Keratinocyte (primary cell): Measurements from ENCODE around the gene PARN. TPM values are rescaled to one million over a fixed set of nuclear protein-coding genes. Genes with fewer than 3 reads are reported as not detected.

Experiments used
- DNase-seq: peaks from one replicate; pipeline ENCODE4 v3.0.0-alpha.2; 2011; ENCODE audit warnings: low read depth, missing footprints, low spot score
- FAIRE-seq: peaks from 2 replicates; lab custom pipeline; 2011; peaks lifted over from hg19 to GRCh38; lab: Jason Lieb, UNC
- H2AFZ ChIP-seq: 2 replicates; pipeline ENCODE4 v1.6.0; 2012; ENCODE audit warnings: low read length, control low read depth, inconsistent platforms; ENCODE audit not compliant: control insufficient read depth
- H3K27ac ChIP-seq: 2 replicates; pipeline ENCODE4 v1.5.1; 2011; ENCODE audit warnings: low read length; ENCODE audit not compliant: control insufficient read depth, insufficient read depth
- H3K27me3 ChIP-seq: 3 replicates; pipeline ENCODE4 v1.6.0; 2011; ENCODE audit warnings: low read length; ENCODE audit not compliant: control insufficient read depth, insufficient read depth; ENCODE audit errors: extremely low read depth
- H3K36me3 ChIP-seq, 2 experiments: 2 replicates in 1 of 2; 3 replicates in 1 of 2; pipeline ENCODE4 v1.5.1; 2011; ENCODE audit warnings: low read length in 2 of 2, mild to moderate bottlenecking in 1 of 2; ENCODE audit not compliant: control insufficient read depth in 2 of 2, insufficient read depth in 2 of 2; ENCODE audit errors: extremely low read depth in 1 of 2
- H3K4me1 ChIP-seq: 3 replicates; pipeline ENCODE4 v1.5.1; 2011; ENCODE audit warnings: low read length; ENCODE audit not compliant: control insufficient read depth, insufficient read depth; ENCODE audit errors: extremely low read depth
- H3K4me2 ChIP-seq: 3 replicates; pipeline ENCODE4 v1.6.0; 2011; ENCODE audit warnings: low read depth, low read length; ENCODE audit not compliant: control insufficient read depth, insufficient read depth; ENCODE audit errors: extremely low read depth
- H3K4me3 ChIP-seq, 3 experiments: fragments of 200-600 bp in 1 of 3; sonication (generic) in 1 of 3; 2 replicates in 2 of 3; 3 replicates in 1 of 3; pipeline ENCODE4 v1.5.1; 2011 to 2016; ENCODE audit warnings: low read length in 3 of 3, mild to moderate bottlenecking in 3 of 3, control low read depth in 2 of 3, inconsistent platforms in 1 of 3, low read depth in 1 of 3, mixed read lengths in 1 of 3, mixed run types in 1 of 3, moderate library complexity in 1 of 3; ENCODE audit not compliant: control insufficient read depth in 2 of 3, insufficient read depth in 2 of 3; ENCODE audit errors: extremely low read depth in 1 of 3
- H3K79me2 ChIP-seq: 2 replicates; pipeline ENCODE4 v1.6.0; 2012; ENCODE audit warnings: low read length; ENCODE audit not compliant: control insufficient read depth, insufficient read depth
- H3K9ac ChIP-seq: 3 replicates; pipeline ENCODE4 v1.6.0; 2011; ENCODE audit warnings: low read length; ENCODE audit not compliant: control insufficient read depth, insufficient read depth; ENCODE audit errors: extremely low read depth
- H3K9me1 ChIP-seq: 3 replicates; pipeline ENCODE4 v1.6.0; 2011; ENCODE audit warnings: low read length; ENCODE audit not compliant: control insufficient read depth, insufficient read depth; ENCODE audit errors: extremely low read depth
- H3K9me3 ChIP-seq: 2 replicates; pipeline ENCODE4 v1.5.1; 2012; ENCODE audit warnings: low read depth, low read length; ENCODE audit not compliant: control insufficient read depth
- H4K20me1 ChIP-seq: 3 replicates; pipeline ENCODE4 v1.6.0; 2011; ENCODE audit warnings: low read length; ENCODE audit not compliant: control insufficient read depth, insufficient read depth; ENCODE audit errors: extremely low read depth
- EZH2 ChIP-seq: IDR thresholded peaks from one replicate; pipeline ENCODE4 v1.6.1; 2012; ENCODE audit warnings: inconsistent platforms, mild to moderate bottlenecking, low read length, moderate library complexity
- dilution Hi-C: fragments of 300-500 bp; cut with MboI; formaldehyde crosslinking; loops from one replicate; pipeline ENCODE4 v1.7.0; 2020; ENCODE audit warnings: low sequenced_read_pairs; ENCODE audit not compliant: extremely low pct_ligation_motif_present
- polyA plus RNA-seq, 5 experiments: library from polyadenylated mRNA; depleted of rRNA in 3 of 5; stranded (reverse) in 3 of 5; stranded (forward) in 1 of 5; unstranded in 1 of 5; fragments of >200 nt; gene quantifications; 1 replicate in 1 of 5; 2 replicates in 3 of 5; 3 replicates in 1 of 5; pipeline versions ENCODE4 v1.2.1 to v1.2.3, GENCODE V29; 2011 to 2012; ENCODE audit warnings: missing spikeins in 2 of 5, low read depth in 1 of 5, low replicate concordance in 1 of 5
- TF ChIP-seq, protein P1 (sequence below), 3 experiments: IDR thresholded peaks in 1 of 3; conservative IDR thresholded peaks in 1 of 3; optimal IDR thresholded peaks in 1 of 3; 2 replicates in 2 of 3; 3 replicates in 1 of 3; pipeline versions ENCODE3 to v1.5.1; 2011; ENCODE audit warnings: low read length in 3 of 3, mild to moderate bottlenecking in 3 of 3, moderate library complexity in 2 of 3, control low read depth in 1 of 3, inconsistent platforms in 1 of 3; ENCODE audit not compliant: insufficient read depth in 2 of 3; ENCODE audit errors: extremely low read depth in 1 of 3

PARN gene
- polyA plus RNA-seq, 1 donor (not counting 4 experiments of a cell fraction or from before 2014, with no cell fraction given): 40.8 TPM

DNA sequence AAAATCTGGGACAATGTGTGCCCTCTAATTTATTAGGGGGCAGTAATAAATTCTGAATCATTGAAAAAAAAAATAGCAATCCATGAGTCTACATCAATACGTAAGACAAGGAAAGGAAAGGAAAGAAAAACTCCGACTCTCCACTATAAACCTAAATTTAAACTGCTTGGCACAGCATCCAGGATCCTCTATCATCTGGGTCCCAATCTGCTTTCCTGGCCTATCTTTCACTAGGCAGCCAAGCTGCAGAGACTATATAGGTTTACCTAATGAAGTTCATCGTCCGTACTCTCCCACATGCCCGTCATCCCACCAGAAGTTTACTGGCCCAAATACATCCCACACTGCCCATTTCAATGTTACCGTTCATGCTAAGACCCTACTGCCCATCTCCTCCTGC is 179.2 kb downstream of the PARN start:
- H2AFZ ChIP-seq: no peak overlapping the region
- H3K4me3 ChIP-seq: no peak overlapping the region
- FAIRE-seq: no peak

DNA sequence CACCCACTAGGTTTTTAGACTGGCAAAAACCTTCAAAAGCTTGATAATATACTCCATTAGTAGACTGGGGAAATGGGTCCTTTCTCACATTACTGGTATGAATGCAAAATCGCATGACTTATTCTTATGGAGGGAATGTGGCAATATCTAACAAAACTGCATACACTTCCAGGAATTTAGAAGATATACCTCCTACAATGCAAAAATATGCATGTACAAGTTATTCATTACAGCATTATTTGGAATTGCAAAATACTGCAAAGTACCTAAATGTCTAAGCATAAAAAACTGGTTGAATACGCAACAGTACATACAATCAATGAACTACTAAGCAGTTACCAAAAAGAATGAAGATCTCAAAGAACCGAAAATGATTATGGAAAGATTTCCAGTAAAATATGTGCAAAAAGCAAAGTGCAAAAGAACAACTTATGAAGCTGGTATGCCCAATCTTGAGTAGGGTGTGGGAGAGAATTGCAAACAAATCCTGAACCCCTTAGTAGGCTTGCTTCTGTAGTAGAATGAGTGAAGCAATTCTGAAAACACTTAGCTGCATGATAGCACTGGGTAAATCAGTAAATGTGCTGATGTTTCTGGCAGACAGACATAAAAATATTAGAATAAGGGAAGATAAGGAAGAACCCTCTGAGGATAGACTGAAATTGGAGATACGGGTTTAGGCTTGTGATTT is 180.1 kb downstream of the PARN start:
- no peaks in the 10 kb centered on the region for H4K20me1 ChIP-seq
- H3K9ac ChIP-seq: no peak overlapping the region
- no peaks in the 10 kb centered on the region for H3K9me1 ChIP-seq
- TF ChIP-seq EZH2: no peak
- TF ChIP-seq, protein P1, sequence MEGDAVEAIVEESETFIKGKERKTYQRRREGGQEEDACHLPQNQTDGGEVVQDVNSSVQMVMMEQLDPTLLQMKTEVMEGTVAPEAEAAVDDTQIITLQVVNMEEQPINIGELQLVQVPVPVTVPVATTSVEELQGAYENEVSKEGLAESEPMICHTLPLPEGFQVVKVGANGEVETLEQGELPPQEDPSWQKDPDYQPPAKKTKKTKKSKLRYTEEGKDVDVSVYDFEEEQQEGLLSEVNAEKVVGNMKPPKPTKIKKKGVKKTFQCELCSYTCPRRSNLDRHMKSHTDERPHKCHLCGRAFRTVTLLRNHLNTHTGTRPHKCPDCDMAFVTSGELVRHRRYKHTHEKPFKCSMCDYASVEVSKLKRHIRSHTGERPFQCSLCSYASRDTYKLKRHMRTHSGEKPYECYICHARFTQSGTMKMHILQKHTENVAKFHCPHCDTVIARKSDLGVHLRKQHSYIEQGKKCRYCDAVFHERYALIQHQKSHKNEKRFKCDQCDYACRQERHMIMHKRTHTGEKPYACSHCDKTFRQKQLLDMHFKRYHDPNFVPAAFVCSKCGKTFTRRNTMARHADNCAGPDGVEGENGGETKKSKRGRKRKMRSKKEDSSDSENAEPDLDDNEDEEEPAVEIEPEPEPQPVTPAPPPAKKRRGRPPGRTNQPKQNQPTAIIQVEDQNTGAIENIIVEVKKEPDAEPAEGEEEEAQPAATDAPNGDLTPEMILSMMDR (optimal IDR thresholded peaks at IDR 0.05 in 1 of 3, IDR thresholded peaks at IDR 0.05 in 1 of 3, conservative IDR thresholded peaks at IDR 0.05 in 1 of 3; ENCODE audit: extremely low read depth in 1 of 3, insufficient read depth in 2 of 3, low read length in 3 of 3): no peak
- H3K4me3 ChIP-seq: no peak overlapping the region
- no peaks in the 10 kb centered on the region for H3K27me3 ChIP-seq
- H3K9me3 ChIP-seq: no peaks in the 10 kb centered on the region
- dilution Hi-C loops: no loop called here
- H3K36me3 ChIP-seq: peaks cover 5 to 8% of the 10 kb centered on the region in 2 experiments
- DNase-seq (no peak), FAIRE-seq (no peak)
- H3K4me2 ChIP-seq: no peak overlapping the region
- peaks cover 2% of the 10 kb centered on the region for H3K4me1 ChIP-seq
- H3K79me2 ChIP-seq: no peaks in the 10 kb centered on the region
- no peak overlapping the region for H2AFZ ChIP-seq
- no peak overlapping the region for H3K27ac ChIP-seq

More for the DNA sequence above, 179.2 kb downstream of the PARN start:
- no peaks in the 10 kb centered on the region for H4K20me1 ChIP-seq
- no peaks in the 10 kb centered on the region for H3K79me2 ChIP-seq
- peaks cover 3 to 8% of the 10 kb centered on the region in 2 experiments for H3K36me3 ChIP-seq
- dilution Hi-C loops: no loop called here
- TF ChIP-seq, protein P1 (optimal IDR thresholded peaks at IDR 0.05 in 1 of 3, IDR thresholded peaks at IDR 0.05 in 1 of 3, conservative IDR thresholded peaks at IDR 0.05 in 1 of 3; ENCODE audit: extremely low read depth in 1 of 3, insufficient read depth in 2 of 3, low read length in 3 of 3): no peak
- no peak for TF ChIP-seq EZH2
- H3K9me1 ChIP-seq: no peaks in the 10 kb centered on the region
- H3K4me2 ChIP-seq: no peak overlapping the region
- no peaks in the 10 kb centered on the region for H3K27me3 ChIP-seq
- no peak overlapping the region for H3K9ac ChIP-seq
- H3K9me3 ChIP-seq: no peaks in the 10 kb centered on the region
- DNase-seq: no peak
- H3K4me1 ChIP-seq: peaks cover 2% of the 10 kb centered on the region
- no peak overlapping the region for H3K27ac ChIP-seq
